GM23338 (cell line): ENCODE data around the gene CATSPER3. TPM values are rescaled to one million over a fixed set of nuclear protein-coding genes. Genes with fewer than 3 reads are reported as not detected.

Experiments
- CTCF ChIP-seq, 2 experiments: fragments of 200-600 bp in 1 of 2; sonication (generic) in 1 of 2; conservative IDR thresholded peaks; 2 replicates each; pipeline versions ENCODE4 v1.5.1 to v1.6.1; 2016 to 2017; ENCODE audit warnings: antibody characterized with exemption in 2 of 2, low read depth in 2 of 2, mild to moderate bottlenecking in 2 of 2, moderate library complexity in 1 of 2
- EZH2phosphoT487 ChIP-seq: fragments of 200-600 bp; sonication (generic); IDR thresholded peaks from one replicate; pipeline ENCODE4 v1.8.1; 2018; ENCODE audit warnings: antibody characterized with exemption; ENCODE audit not compliant: unreplicated experiment
- JUNB ChIP-seq: IDR thresholded peaks from one replicate; pipeline ENCODE4 v1.6.1; 2016; ENCODE audit warnings: antibody characterized with exemption; ENCODE audit not compliant: unreplicated experiment
- NANOG ChIP-seq: IDR thresholded peaks from 2 replicates; pipeline ENCODE4 v1.6.1; 2016; ENCODE audit warnings: antibody characterized with exemption, borderline replicate concordance
- POLR2AphosphoS5 ChIP-seq: IDR thresholded peaks from 2 replicates; pipeline ENCODE4 v1.6.1; 2016; ENCODE audit warnings: antibody characterized with exemption, low read depth
- STAT1 ChIP-seq: IDR thresholded peaks from one replicate; pipeline ENCODE4 v1.6.1; 2016; ENCODE audit warnings: antibody characterized with exemption; ENCODE audit not compliant: unreplicated experiment
- microRNA counts: library from miRNA; unstranded; fragments of <30 nt; microRNA quantifications from one replicate; lab custom pipeline; 2017
- microRNA-seq: library from miRNA; unstranded; fragments of <30 nt; microRNA quantifications from one replicate; pipeline ENCODE4, GENCODE V29; 2017
- polyA plus RNA-seq: library from polyadenylated mRNA; unstranded; fragments of >200 nt; fragmentation: Nextera tagmentation; extraction: Ambion mirVana; gene quantifications from 2 replicates; pipeline ENCODE4 v1.2.1, GENCODE V29; 2016
- small RNA-seq: library from RNA; depleted of rRNA; stranded (forward); fragments of <200 nt; gene quantifications from one replicate; pipeline ENCODE3, GENCODE V24; 2014; ENCODE audit warnings: low replicate concordance
- total RNA-seq: library from RNA; depleted of rRNA; stranded (reverse); fragments of >200 nt; shearing (Covaris generic); gene quantifications from 2 replicates; pipeline ENCODE4 v1.2.3, GENCODE V29; 2014; rRNA removed

Gene CATSPER3
- total and polyA plus RNA-seq, 2 experiments from 2014 or later: 0.19 TPM; not detected in 1

DNA sequence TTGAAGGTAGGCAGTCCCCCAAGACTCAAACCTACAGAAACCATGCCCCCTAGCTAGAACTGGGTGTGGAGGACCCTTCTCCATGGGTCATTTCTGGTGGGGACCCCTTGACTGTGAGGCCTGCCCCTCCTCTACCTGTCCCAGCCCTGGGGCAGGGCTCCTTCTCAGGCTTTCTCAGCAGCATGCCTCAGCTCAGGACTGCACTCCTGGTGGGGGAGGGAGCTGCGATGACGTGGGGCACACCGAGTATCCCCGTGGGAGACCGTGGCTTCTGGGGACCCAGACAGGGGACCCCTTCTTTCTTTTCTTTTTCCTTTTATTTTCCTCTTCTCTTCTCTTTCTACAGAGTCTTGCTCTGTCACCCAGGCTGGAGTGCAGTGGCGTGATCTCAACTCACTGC lies 93.3 kb downstream of the CATSPER3 start (continued):
- no peak for TF ChIP-seq CTCF (conservative IDR thresholded peaks at IDR 0.05; ENCODE audit: low read depth in 2 of 2)
- no peak for TF ChIP-seq EZH2phosphoT487
- no peak for TF ChIP-seq NANOG
- TF ChIP-seq STAT1: no peak
- no peak for TF ChIP-seq JUNB
- TF ChIP-seq POLR2AphosphoS5: no peak

MicroRNAs within 50 kb of the gene (microRNA counts, 767-probe panel; counts per million panel counts)
- not detected for microRNA hsa-miR-4461 (lab: Ali Mortazavi, UCI)

Small RNAs within 50 kb of the gene (microRNA-seq; reads per million reads assigned to microRNA genes)
- gene MIR4461: not detected

Small RNAs within 50 kb of the gene (small RNA-seq; reads per million reads assigned to genes)
- gene MIR4461 (not detected), gene MTND3P25 (not detected), gene MTND4LP30 (not detected)

Other genes with a start within 250 kb of the CATSPER3 start
- gene CAMLG, start 229.4 kb upstream of the CATSPER3 start, total RNA-seq: 34.0 and 34.4 TPM in 2 replicates
- 75.0 and 85.6 TPM in 2 replicates for gene CAMLG, start 229.4 kb upstream of the CATSPER3 start, polyA plus RNA-seq
- 69.0 and 85.6 TPM in 2 replicates for gene DDX46, start 209.1 kb upstream of the CATSPER3 start, total RNA-seq
- gene DDX46, start 209.1 kb upstream of the CATSPER3 start, polyA plus RNA-seq: 78.5 and 91.4 TPM in 2 replicates
- 19.0 and 21.1 TPM in 2 replicates for gene C5orf24, start 121.9 kb upstream of the CATSPER3 start, total RNA-seq
- 14.2 and 14.6 TPM in 2 replicates for gene C5orf24, start 121.9 kb upstream of the CATSPER3 start, polyA plus RNA-seq
- 24.4 and 30.7 TPM in 2 replicates for gene TXNDC15, start 93.5 kb upstream of the CATSPER3 start, total RNA-seq
- gene TXNDC15, start 93.5 kb upstream of the CATSPER3 start, polyA plus RNA-seq: 26.5 and 28.5 TPM in 2 replicates
- 8.3 and 8.7 TPM in 2 replicates for gene PCBD2, start 62.8 kb upstream of the CATSPER3 start, total RNA-seq
- 16.0 and 18.8 TPM in 2 replicates for gene PCBD2, start 62.8 kb upstream of the CATSPER3 start, polyA plus RNA-seq
- not detected in 2 replicates for gene PITX1, start 66.3 kb downstream of the CATSPER3 start, total RNA-seq
- gene PITX1, start 66.3 kb downstream of the CATSPER3 start, polyA plus RNA-seq: not detected in 2 replicates